HG03064 (cell line): ENCODE measurements around the gene TSHZ1.

ENCODE experiments used
- ATAC-seq: cut with Tn5 transposase; IDR thresholded peaks from one replicate; pipeline ENCODE4 v1.9.1; 2021; ENCODE audit warnings: low read depth; ENCODE audit not compliant: unreplicated experiment

TSHZ1 gene

DNA sequence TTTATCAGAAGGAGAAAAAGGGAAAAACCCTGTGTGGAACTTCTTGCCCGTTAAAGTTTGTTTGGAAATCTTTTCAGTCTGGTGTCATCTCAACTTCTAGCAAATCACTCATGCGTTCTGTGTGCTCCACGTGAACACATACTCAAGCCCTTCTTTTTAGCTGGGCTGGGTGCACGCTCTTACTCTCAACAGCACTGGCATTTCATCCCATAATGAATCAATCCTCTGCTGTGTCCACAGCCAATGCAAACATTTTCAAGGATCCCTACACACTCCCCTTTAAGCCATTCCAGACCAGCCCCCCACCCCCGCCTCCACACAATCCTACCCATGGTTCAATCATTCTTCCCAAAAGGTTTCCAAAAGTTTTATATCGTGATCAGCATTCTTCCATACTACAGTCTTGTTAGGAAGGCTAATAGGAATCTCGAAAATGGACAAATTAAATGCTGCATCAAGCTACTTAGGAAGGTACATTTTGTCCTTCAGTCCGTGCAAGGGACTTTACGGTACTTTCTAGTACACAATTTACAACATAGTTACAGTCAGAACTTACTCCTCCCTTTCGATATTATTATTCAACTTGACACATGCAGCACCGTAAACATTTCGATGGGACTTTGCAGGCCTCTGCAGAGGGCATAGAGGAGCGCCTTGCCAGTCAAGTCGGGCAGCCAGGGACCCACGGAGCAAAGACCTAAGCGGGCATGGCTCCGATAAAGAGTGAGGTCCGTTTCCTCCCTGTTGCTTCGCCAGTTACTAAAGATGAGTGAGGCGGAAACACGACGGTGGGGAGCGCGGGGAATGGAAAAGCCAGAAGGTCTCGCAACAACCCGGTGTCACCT is 3.1 kb upstream of the TSHZ1 start:
- ATAC-seq, result peak; percentile 2

DNA sequence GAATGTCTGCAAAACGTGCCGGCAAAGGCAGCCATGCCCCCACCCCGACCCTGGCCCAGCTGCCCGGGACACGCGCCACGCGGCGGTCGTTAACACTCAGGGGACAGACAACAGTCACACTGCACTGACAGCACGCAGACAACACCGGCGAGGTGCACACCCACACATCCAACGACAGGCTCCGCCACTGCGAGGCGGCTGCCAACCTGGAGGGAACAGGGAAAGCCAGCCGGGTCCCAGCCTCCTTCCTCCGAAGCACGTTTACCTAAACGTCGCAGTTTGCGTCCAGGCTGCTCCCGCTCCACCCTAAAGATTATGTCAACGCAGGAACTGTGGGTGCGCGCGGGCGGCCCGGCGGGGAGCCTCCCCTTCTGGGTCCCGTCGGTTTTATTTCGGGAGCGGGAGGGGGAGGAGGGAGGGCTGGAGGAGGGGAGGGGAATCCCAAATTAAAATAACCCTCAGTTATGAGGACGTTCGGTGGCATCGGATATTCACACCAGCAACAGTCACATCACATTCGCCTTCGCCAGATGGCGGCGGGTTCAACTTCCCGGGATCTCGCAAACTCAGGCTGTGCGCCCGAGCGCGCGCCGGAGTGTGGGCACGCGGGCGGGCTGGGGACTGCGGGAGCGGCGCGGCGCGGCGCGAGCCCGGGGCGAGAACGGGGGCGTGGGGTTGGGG is 2.3 kb upstream of the TSHZ1 start:
- ATAC-seq, result peak; percentile 12

DNA sequence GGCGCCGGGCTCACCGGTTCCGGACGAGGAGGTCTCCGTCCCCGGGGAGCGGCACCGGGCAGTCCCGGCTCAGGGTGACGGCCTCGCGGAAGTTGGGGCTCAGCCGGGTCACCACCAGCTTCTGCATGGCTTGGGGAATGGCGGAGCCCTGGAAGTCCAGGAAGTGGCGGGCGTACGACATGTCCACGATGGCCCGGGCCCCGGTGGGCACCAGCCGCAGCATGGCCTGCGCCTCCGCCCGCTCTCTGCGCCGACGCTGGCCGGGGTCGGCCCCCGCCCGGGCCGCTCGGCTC is 1.8 kb upstream of the TSHZ1 start:
- peak; percentile 17 for ATAC-seq

DNA sequence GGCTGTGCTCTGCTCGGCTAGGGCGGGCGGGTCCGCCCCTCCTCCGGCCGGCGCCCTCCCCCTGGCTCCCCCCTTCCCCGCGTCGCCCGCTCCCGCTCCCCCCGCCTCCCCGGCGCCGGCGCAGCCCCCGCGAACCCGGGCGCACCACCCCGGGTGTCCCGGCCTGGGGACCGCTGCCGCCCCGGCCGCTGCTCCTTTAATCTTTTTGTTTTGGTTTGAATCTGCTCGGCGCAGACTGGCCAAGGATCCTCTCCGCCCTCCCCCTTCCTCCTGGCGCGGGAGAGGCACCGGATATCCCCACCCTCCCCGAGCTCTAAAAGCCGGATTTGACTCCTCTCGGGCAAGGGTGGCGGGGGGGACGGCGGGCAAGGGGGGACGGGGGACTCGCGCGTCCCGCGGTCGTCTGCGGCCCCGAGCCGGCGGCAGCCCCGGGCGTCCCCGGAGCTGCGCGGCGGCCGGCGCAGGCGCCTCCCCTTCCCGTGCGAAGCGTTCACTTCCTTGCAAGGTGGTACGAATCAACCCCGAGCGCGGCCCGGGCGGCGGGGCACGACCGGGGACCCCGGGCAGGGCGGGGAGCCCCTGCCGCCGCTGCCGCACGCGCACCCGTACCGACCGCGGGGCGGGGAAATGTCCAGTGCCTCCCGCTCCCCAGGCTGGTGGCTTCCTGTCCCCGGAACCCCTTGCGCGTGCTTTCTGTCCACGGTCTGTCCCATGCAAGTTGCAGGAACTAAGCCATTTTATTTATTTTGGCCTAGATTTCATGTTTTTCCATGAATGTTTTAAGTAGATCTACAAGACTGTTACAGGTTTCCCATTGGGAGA is 1.3 kb upstream of the TSHZ1 start, which contains the start of gene PTGR3:
Gene PTGR3 (minus strand): TSS at position 11 of the 822 bp plus-strand sequence. CDS start 81 bp downstream, outside the sequence.
- peak; percentile 37 for ATAC-seq

DNA sequence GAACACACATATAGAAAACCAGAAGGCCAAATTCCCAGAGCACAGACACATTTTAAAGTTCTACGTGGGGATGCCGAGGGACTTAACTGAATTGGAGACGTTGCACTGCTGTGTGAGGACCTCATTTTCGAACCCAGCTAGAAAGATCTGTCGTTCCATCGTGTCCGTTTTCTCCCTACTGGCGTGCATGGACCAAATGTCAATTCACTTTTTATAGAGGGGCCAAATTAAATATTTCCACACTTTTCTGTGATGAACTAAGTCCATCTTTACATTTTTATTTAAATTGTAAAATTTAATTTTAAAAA is 692 bp upstream of the TSHZ1 start:
- no peak for ATAC-seq

DNA sequence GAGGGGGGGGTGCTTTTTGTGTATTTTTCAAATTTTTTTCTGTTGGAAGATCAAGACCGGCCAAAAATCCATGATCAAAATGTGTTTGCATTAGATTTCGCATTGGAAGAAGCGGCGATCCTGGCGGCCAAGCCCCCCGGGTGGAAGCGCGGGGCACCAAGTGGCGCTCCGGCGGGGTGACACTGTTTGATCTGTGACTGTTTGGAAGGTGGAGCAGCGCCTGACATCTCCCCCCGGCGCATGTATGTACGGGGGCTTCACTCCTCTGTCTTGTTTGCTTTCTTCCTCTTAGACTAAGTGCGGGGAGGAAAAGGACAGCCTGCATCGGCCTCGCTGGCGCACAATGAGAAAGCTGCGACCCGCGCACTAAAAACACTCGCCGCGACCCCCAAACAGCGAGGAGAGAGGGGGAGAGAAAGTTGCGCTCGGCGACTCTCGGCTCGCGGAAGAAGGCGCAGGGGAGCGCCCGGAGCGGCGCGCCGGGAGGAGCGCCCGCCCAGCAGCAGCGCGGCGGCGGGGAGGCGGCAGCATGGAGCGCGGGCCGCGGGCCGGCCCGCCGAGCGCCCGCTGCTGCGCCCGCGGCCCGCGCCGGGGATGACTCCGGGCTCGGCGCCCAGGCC is 515 bp downstream of the TSHZ1 start:
- ATAC-seq, result no peak

DNA sequence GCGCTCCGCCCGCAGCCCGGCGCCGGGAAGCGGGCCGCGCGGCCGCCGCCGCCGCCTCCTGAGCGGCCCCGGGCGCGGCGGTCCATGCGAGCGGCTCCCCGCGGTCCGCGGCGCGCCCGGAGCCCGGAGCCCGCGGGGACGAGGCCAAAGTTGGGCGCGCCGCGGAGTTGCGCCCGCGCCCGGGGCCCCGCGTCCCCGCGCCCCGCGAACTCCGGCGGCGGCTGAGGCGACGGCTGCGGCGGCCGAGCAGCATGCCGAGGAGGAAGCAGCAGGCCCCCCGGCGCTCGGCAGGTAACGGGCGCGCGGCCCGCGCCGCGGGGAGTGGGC is 992 bp downstream of the TSHZ1 start:
- no peak for ATAC-seq

DNA sequence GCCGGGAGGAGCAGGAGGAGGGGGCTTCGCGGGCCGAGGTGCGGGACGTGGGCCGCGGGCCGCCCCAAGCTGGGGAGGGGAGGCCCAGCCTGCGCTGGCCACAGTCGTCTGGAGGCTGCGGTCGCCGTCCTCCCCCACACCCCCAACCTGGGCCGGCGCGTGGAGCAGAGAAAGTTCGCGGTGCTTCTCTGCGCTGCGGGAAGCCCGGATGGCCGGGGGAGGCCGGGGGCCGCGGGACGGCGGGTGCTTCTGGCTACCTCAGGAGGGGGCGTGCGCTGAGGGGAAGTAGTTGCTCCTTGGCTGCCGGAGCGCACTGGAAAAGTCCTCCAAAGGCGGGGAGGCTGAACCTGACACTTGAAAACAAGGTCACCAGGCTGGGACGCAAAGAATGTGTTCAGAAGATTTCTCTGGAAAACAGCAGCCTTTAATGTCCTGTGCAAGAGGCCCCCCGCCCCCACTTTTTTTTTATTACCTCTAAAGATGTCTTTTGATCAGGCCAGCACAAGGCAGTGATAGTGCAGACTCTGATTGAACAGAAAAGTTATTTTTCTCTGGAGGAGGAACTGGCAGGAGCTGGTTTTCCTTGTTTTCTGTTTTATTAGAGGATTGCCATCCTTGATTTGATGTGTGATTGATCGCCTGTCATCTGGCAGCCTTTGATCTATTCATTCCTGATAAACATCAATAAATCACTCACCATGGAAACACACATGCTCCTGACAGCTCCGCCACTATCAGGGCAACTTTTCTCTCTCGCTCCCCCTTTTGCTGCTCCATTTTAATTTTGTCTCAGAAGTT is 1.6 kb downstream of the TSHZ1 start:
- ATAC-seq, result no peak

DNA sequence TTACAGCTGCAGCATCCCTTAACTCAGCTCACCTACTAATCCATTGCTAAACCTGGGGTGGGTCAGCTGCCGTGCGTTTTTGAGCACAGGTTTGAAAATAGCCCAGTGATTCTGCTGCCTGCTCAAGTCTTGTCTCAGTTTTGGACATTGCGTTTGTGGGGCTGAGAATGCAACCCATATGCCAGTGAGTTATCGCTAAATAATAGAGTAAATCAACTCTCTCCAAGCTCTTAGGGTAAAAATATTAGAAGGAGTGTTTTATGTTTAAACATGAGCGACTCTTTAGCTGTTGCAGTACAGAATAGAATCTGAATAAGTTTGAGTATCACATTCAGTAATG is 2.1 kb downstream of the TSHZ1 start:
- ATAC-seq, result no peak

DNA sequence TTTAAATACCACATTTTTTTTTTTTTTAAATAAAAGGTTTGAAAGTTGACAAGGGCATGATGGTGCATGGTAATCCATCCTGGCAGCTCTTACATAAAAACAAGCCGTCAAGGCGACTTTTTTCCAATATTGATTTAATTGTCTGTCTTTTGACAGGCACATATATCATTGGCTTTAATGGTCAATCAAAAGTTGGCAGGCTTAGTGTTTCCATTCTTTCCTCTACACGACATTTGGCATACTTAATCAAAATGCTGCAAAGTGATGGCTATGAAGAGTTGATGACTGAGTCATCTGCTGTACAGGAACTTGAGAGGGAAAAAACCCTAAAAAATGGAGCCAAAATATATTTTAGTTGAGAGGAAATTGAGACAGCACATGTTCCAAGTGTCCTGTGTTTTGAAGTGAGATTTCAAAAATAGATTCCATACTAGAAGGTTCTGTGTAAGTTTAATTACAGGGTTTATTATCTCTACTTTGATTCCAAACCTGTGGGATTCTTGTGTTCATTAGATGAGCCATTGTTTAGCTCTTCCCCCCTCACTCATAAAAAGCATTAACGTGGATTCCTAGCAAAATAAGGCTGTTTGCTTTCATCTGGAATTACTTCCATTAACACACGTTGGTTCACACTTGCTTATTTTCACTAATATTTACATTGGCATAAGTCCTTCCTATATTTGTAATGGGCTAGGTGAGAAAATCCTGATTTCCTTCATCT is 3.2 kb downstream of the TSHZ1 start:
- no peak for ATAC-seq

DNA sequence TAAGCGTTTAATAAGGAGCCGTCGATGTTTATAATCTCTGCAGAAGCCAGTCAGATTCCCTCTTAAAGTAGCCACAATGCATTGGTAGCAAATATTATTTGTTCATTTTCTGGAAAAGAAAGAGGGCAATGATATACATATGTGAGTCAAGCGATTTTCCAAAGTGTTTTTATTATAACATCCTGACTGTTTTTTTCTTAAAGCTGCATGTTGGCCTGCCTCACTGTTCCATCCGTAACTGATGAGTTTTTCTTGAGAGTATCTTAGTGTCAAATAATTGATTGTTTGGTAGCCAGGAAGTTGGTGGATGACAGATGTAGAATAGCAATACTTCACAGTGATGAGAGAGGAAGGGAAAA is 3.7 kb downstream of the TSHZ1 start:
- no peak for ATAC-seq

DNA sequence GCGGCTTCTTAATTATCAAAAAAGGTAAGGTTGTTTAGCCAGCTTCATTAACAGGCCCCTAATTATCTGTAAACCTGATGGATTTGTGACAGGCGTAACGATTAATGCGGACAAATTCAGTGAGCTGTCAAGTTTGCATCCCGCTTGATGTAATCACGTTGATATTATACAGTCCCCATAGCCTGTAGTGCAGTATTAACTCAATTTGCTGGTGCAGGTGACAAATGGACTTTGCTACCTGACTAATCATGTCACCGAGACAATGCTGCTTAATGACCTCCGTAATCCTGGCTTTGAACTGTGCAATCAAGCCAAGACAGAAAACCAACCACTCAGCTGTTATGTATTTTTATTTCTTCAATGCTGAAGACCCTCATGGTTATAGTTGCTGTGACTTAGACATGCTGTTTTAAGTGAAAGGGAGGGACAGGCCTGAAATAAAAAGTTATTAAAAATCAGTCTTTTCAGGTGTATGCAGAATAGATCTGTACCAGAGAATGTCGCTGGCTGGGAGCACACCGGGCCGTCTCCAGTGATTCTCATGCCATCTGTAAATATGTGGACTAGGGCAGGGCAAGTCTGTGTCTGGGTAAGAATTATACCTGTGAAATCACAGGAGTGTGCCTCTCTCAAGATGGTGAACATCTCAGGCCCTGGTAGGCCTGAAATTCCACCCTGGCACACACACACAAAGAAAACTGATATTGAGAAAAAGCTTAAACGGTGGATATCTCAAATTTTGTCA is 4.3 kb downstream of the TSHZ1 start:
- no peak for ATAC-seq

DNA sequence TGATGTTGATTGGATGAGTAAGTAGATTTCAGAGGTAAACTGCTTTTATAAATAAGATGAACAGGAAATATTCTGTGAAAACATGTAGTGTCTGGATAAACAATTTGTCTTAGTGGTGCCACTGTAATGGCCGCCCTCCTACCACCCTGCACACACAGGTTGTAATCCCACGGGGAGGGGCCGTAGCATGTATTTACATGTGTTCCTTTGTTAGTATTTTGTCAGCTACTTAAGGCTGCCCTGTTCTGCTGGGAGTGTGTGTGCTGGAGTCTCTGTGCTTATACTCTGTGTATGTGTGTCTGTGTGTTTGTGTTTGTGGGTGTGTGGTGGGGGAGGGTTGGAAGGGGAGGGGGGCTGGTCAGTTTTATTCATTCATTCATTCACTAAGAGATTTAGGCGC is 5.1 kb downstream of the TSHZ1 start:
- ATAC-seq, result no peak

DNA sequence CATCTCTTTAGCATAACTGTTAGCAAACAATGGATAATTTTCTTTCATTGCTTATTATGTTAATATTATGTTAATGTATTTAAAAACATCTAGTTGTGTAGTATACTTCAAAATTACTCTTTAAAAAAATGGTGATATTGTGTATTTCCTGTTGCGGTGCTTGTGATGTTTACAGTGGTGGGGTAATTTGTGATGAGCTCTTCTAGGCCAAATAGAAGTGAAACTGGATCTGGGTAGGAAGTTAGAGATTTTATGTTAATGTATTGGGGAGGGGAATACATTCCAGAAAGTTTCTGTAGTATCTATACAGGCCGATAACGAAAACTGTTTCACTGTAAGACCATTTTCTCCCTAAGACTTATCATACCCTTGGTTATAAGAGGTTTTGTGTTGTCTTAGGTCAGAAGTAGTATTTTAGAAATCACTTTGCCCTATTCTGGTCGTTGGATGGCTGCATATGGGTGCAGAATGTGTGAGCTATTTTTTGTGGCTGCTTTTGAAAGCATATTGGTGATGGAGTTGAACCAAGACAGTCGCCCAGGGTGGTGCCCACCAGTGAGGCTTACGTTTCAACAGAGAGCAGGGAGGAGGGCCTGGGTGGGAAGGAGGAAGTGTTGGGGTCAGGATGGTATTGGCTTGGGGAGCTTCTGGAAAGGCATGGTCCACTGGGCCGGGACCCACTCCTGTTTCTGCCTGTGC is 5.8 kb downstream of the TSHZ1 start:
- ATAC-seq, result no peak

DNA sequence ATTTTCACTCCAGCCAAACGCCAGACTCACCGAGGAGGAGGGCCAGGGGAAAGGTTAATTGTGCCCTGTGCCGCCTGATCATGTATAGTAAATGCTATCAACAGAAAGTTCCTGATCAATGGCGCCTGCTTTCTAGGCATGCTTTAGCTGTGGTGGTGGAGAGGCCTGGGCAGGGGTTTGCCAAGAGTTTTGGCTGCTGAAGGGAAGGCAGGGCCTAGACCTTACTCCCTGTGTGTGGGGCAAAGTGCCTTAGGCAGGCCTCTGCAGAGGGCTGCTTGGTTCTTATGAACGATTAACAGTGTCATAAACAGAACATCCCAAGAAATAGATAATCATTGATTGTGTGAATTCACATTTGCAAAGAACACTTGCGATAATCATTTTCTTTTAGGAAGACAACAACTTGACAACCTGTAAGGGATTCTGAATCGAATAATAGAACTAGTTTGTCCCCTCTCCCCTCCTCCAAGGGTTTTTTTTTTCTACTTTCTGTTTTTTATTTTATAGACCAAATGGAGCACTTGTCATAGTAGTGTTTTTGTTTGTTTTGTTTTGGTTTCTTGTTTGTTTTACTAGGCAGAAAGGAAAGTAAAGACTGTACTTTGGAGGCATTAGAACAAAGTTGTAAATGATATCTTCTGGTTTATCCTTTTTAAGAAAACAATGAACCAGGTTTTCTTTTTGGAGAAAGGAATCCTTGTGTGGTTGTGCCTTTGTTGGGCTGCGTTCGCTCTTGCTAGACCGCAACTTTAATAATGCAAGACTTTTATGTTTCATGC is 6.5 kb downstream of the TSHZ1 start:
- no peak for ATAC-seq

DNA sequence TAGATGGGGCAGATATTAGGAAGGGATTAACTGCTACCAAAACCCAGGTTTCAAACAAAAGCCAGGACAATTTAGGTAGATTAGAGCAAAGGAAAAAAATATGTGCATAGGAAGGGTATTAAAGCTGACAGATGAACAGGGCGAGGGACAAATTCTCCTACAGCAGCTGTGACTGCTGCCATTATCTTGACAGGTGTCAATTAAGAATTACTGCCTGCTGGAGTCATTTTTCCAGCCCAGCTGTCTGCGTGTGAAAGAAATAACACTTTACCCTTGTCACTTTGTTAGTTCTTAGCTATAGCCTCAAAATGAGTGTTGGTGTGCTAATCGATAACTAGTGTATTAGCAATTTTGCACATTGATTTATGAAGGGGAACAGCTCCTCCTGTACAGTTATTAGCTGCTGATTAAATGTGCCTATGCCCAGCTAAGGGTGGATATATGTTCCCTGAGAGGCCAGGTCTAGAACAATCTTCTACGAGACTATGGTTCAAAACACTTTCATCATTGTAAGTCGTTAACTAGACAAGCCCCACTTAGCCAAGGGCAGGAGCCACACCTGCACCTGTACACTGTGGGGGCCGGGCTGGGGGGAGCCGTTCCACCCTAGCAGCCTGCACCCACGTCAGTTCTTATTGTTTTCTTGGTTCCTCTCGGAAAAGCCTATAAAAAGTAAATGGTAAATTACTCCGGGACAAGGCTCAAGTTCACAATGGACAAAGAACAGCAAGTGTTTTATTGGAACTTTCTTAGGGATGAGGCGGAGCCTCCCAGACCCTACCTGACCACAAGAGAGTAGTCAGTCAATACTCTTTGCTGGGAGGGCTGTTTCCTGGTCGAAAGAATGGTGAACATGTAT is 7.7 kb downstream of the TSHZ1 start:
- no peak for ATAC-seq

DNA sequence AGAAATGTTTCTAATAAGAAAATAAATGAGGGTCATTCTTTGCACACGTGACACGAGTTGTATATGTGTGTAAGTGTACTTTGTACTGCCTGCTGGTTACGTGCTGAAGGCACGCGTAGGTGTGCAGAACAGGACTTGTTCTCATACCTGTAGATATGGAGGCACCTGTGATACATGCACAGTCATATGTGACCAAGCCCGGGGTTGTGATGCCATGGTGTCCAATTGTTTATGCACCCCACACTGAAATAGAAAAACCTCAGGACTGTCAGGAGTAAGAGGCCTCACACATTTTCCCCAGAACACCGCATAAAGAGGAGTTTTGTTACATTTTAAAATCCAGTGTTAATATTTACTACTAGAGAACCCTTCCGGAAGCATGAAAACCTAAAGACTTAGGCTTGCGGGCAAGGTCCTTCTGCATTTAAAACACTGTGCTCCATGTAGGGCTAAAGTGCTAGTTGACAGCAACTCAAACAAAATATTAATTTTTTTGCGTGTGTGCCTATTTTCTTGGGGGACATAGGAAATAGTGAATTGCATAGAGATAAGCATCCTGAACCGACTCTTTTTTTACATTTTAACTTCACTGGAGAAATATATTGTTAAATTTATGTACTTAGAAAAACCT is 9.3 kb downstream of the TSHZ1 start:
- no peak for ATAC-seq
